Smooth muscle cell (in vitro differentiated cells): Measurements from ENCODE around the gene SAXO1. TPM values are rescaled to one million over a fixed set of nuclear protein-coding genes. Genes with fewer than 3 reads are reported as not detected.
A peak's percentile ranks its signal among the peaks of the same experiment; 100 is the strongest.

ENCODE experiments used
- polyA plus RNA-seq: library from polyadenylated mRNA; unstranded; fragments of >200 nt; fragmentation: Nextera tagmentation; extraction: Ambion mirVana; gene quantifications from 2 replicates; pipeline ENCODE4 v1.2.1, GENCODE V29; 2016
- small RNA-seq: library from RNA; depleted of rRNA; stranded (forward); fragments of <200 nt; gene quantifications from one replicate; pipeline ENCODE3, GENCODE V24; 2014
- total RNA-seq: library from RNA; depleted of rRNA; stranded (reverse); fragments of >200 nt; gene quantifications from 2 replicates; pipeline ENCODE4 v1.2.3, GENCODE V29; 2014

Gene SAXO1
- total and polyA plus RNA-seq, 2 experiments from 2014 or later, result 0.08 TPM; not detected in 1

Small RNA genes lying within 50 kb of the gene (small RNA-seq; reads per million reads assigned to genes)
- not detected for gene RNU6-264P
- 27.5 reads per million, percentile 92 among the genes with 10 or more reads in this experiment for gene SCARNA8

Other genes with a start within 250 kb of the SAXO1 start
- gene RRAGA, start 16.2 kb upstream of the SAXO1 start, total RNA-seq, result 93.1 and 101 TPM in 2 replicates
- 136 and 139 TPM in 2 replicates for gene RRAGA, start 16.2 kb upstream of the SAXO1 start, polyA plus RNA-seq
- 12.5 and 13.1 TPM in 2 replicates for gene HAUS6, start 69.7 kb upstream of the SAXO1 start, total RNA-seq
- gene HAUS6, start 69.7 kb upstream of the SAXO1 start, polyA plus RNA-seq, result 3.8 and 4.3 TPM in 2 replicates
- 34.2 and 34.5 TPM in 2 replicates for gene PLIN2, start 94.3 kb upstream of the SAXO1 start, total RNA-seq
- 59.4 and 63.9 TPM in 2 replicates for gene PLIN2, start 94.3 kb upstream of the SAXO1 start, polyA plus RNA-seq
- 24.8 and 28.5 TPM in 2 replicates for gene DENND4C, start 197.5 kb upstream of the SAXO1 start, total RNA-seq
- gene DENND4C, start 197.5 kb upstream of the SAXO1 start, polyA plus RNA-seq, result 4.0 and 10.1 TPM in 2 replicates